GM23248 (cell line): ENCODE measurements around the gene TMEM145. TPM values are rescaled to one million over a fixed set of nuclear protein-coding genes. Genes with fewer than 3 reads are reported as not detected.

Experiments used
- DNase-seq: peaks from one replicate; pipeline ENCODE4 v3.0.0-alpha.2; 2015
- H2AFZ ChIP-seq: fragments of 200-600 bp; sonication (generic); 2 replicates; pipeline ENCODE4 v1.6.1; 2016; ENCODE audit warnings: antibody characterized with exemption
- H3F3A ChIP-seq: fragments of 200-600 bp; sonication (generic); 2 replicates; pipeline ENCODE4 v1.6.1; 2016; ENCODE audit warnings: mild to moderate bottlenecking, antibody characterized with exemption, mixed run types; ENCODE audit not compliant: insufficient read depth
- H3K27ac ChIP-seq: fragments of 200-600 bp; sonication (generic); 2 replicates; pipeline ENCODE4 v1.5.1; 2016; ENCODE audit warnings: mild to moderate bottlenecking
- H3K27me3 ChIP-seq: fragments of 200-600 bp; sonication (generic); replicated peaks from 2 replicates; pipeline ENCODE4 v1.6.1; 2016; ENCODE audit warnings: mild to moderate bottlenecking; ENCODE audit not compliant: insufficient read depth
- H3K36me3 ChIP-seq: fragments of 200-600 bp; sonication (generic); 2 replicates; pipeline ENCODE4 v1.6.1; 2016; ENCODE audit warnings: low read depth, mild to moderate bottlenecking
- H3K4me1 ChIP-seq: fragments of 200-600 bp; sonication (generic); 2 replicates; pipeline ENCODE4 v1.6.1; 2016; ENCODE audit warnings: mild to moderate bottlenecking; ENCODE audit not compliant: insufficient read depth
- H3K4me2 ChIP-seq: fragments of 200-600 bp; sonication (generic); one replicate; pipeline ENCODE4 v1.6.1; 2016; ENCODE audit warnings: mild to moderate bottlenecking; ENCODE audit not compliant: unreplicated experiment
- H3K4me3 ChIP-seq: fragments of 200-600 bp; sonication (generic); 2 replicates; pipeline ENCODE4 v1.5.1; 2016; ENCODE audit warnings: mild to moderate bottlenecking
- H3K79me2 ChIP-seq: fragments of 200-600 bp; sonication (generic); 2 replicates; pipeline ENCODE4 v1.6.1; 2016; ENCODE audit warnings: mild to moderate bottlenecking; ENCODE audit not compliant: insufficient read depth
- H3K9ac ChIP-seq: fragments of 200-600 bp; sonication (generic); 2 replicates; pipeline ENCODE4 v1.6.1; 2016; ENCODE audit warnings: mild to moderate bottlenecking
- H3K9me2 ChIP-seq: fragments of 200-600 bp; sonication (generic); 2 replicates; pipeline ENCODE4 v1.6.1; 2016; ENCODE audit warnings: mixed run types, mild to moderate bottlenecking, moderate library complexity; ENCODE audit not compliant: insufficient read depth
- H3K9me3 ChIP-seq: fragments of 200-600 bp; sonication (generic); one replicate; pipeline ENCODE4 v1.6.1; 2017; ENCODE audit warnings: low read depth
- H4K20me1 ChIP-seq: fragments of 200-600 bp; sonication (generic); 2 replicates; pipeline ENCODE4 v1.6.0; 2016; ENCODE audit not compliant: insufficient read depth
- EZH2 ChIP-seq: fragments of 200-600 bp; sonication (generic); IDR thresholded peaks from 2 replicates; pipeline ENCODE4 v1.6.1; 2018; ENCODE audit warnings: antibody characterized with exemption, mild to moderate bottlenecking; ENCODE audit not compliant: insufficient read depth, poor library complexity, severe bottlenecking
- EZH2phosphoT487 ChIP-seq: fragments of 200-600 bp; sonication (generic); IDR thresholded peaks from 2 replicates; pipeline ENCODE4 v1.6.1; 2018; ENCODE audit warnings: antibody characterized with exemption, moderate library complexity, mild to moderate bottlenecking, low read depth; ENCODE audit not compliant: insufficient read depth
- WGBS, 2 experiments: methylation state at CpG; one replicate each; pipeline ENCODE4 v1.1.6; 2015 to 2017; ENCODE audit warnings: low lambda C conversion rate in 2 of 2, low coverage in 1 of 2; ENCODE audit errors: missing lambda C conversion rate in 2 of 2; 5-methylcytosine and 5-hydroxymethylcytosine counted together
- in situ Hi-C: fragments of 300-500 bp; cut with MboI; formaldehyde crosslinking; loops from 2 replicates; pipeline ENCODE4 v1.15.0; 2020
- polyA plus RNA-seq: library from polyadenylated mRNA; unstranded; fragments of >200 nt; fragmentation: Nextera tagmentation; extraction: Ambion mirVana; gene quantifications from 2 replicates; pipeline ENCODE4 v1.2.1, GENCODE V29; 2016
- total RNA-seq: library from RNA; depleted of rRNA; stranded (reverse); fragments of >200 nt; shearing (Covaris generic); gene quantifications from 2 replicates; pipeline ENCODE4 v1.2.3, GENCODE V29; 2014

TMEM145 gene
- total and polyA plus RNA-seq, 2 experiments from 2014 or later = not detected

DNA sequence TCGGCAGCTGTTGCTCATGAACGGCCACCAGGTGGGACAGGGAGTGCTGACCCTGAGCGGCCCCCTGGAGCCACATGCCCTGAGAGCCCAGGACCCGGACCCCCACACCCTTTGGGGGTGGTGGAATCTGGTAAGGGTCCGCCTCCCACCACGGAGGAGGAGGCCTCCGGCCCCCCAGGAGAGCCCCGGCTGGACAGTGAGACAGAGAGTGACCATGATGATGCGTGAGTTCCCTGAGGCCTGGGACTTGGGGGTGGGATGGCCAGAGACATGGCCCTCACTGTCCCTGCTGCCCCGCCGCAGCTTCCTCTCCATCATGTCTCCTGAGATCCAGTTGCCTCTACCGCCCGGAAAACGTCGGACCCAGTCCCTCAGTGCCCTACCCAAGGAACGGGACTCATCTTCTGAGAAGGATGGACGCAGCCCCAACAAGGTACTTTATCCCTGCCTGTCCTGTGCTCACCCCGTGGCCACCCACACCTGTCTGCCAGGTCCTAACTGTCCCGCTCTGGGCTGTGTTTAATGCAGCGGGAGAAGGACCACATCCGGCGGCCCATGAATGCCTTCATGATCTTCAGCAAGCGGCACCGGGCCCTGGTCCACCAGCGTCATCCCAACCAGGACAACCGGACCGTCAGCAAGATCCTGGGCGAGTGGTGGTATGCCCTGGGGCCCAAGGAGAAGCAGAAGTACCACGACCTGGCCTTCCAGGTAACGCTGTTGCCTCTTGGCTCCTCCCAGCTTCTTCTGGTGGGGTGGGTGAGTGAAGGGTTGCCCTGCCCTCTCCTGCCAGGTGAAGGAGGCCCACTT lies 25.9 kb upstream of the TMEM145 start:
- Histone ChIP-seq H3F3A (peaks cover 4% of the 10 kb centered on the region; the same call in 1 of the 2 replicates), H3K9ac (no peak overlapping the region), H3K4me3 (no peak overlapping the region), H3K4me1 (peaks cover 22% of the 10 kb centered on the region), H3K9me2 (no peaks in the 10 kb centered on the region), H4K20me1 (no peaks in the 10 kb centered on the region), H3K79me2 (peaks cover 38% of the 10 kb centered on the region), H3K27me3 (no peaks in the 10 kb centered on the region), H3K9me3 (no peaks in the 10 kb centered on the region), H2AFZ (no peak overlapping the region), H3K27ac (no peak overlapping the region), H3K36me3 (peaks cover 6% of the 10 kb centered on the region; the same call in 1 of the 2 replicates), H3K4me2 (no peak overlapping the region)
- no peak for DNase-seq
- 87 to 90% methylated on average over 30 of the region's 30 CpGs for WGBS, 2 experiments
- TF ChIP-seq EZH2phosphoT487 = no peak
- TF ChIP-seq EZH2 = no peak
- in situ Hi-C loops = no loop called here

DNA sequence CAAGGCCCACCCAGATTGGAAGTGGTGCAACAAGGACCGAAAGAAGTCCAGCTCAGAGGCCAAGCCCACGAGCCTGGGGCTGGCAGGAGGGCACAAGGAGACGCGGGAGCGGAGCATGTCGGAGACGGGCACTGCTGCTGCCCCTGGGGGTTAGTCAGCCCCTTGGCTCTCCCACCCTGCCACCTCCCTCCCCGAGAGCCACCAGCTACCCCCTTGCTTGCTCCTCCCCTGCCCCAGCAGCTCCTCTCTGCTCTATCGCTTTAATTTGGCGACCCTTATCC lies 25.3 kb upstream of the TMEM145 start:
- in situ Hi-C loops = no loop called here
- Histone ChIP-seq H3K36me3 (peaks cover 6% of the 10 kb centered on the region; the same call in 1 of the 2 replicates), H3K9me2 (no peaks in the 10 kb centered on the region), H3K9ac (no peak overlapping the region), H3K4me2 (no peak overlapping the region), H3K9me3 (no peaks in the 10 kb centered on the region), H4K20me1 (no peaks in the 10 kb centered on the region), H2AFZ (no peak overlapping the region), H3F3A (no peaks in the 10 kb centered on the region; the same call in 1 of the 2 replicates), H3K4me1 (peaks cover 18% of the 10 kb centered on the region), H3K79me2 (peaks cover 36% of the 10 kb centered on the region), H3K4me3 (no peak overlapping the region), H3K27me3 (no peaks in the 10 kb centered on the region), H3K27ac (no peak overlapping the region)
- no peak for DNase-seq
- 89 to 93% methylated on average over 10 of the region's 10 CpGs for WGBS, 2 experiments
- TF ChIP-seq EZH2phosphoT487 = no peak
- TF ChIP-seq EZH2 = no peak

DNA sequence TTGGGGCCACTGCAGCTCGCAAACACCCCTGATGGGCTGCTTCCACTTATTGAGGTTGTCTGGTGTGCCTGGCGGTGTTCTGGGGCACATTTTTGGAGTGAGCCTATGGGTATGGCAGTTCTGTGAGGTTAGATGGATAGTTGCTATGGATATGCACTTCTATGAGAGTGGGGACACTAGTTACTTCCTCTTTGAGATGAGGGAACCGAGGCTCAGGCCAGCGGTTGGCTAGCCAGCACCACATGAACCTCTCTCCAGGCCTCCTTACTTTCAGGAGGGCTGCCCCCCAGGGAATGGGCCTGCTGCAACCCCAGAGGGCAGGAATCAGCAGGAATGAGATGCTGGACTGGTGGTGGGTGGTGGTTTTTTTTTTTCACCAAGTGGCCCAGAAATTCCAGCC lies 24.7 kb upstream of the TMEM145 start:
- Histone ChIP-seq H3K4me2 (no peak overlapping the region), H2AFZ (no peak overlapping the region), H3K27me3 (no peaks in the 10 kb centered on the region), H3K27ac (no peak overlapping the region), H3K36me3 (peaks cover 6% of the 10 kb centered on the region; the same call in 1 of the 2 replicates), H3K4me1 (peaks cover 12% of the 10 kb centered on the region), H4K20me1 (no peaks in the 10 kb centered on the region), H3K79me2 (peaks cover 36% of the 10 kb centered on the region), H3K9me3 (no peaks in the 10 kb centered on the region), H3K9me2 (no peaks in the 10 kb centered on the region), H3K4me3 (no peak overlapping the region), H3F3A (no peaks in the 10 kb centered on the region), H3K9ac (no peak overlapping the region)
- no peak for DNase-seq
- 85 to 89% methylated on average over 4 of the region's 4 CpGs for WGBS, 2 experiments
- in situ Hi-C loops = no loop called here
- TF ChIP-seq EZH2phosphoT487 (no peak), EZH2 (no peak)

DNA sequence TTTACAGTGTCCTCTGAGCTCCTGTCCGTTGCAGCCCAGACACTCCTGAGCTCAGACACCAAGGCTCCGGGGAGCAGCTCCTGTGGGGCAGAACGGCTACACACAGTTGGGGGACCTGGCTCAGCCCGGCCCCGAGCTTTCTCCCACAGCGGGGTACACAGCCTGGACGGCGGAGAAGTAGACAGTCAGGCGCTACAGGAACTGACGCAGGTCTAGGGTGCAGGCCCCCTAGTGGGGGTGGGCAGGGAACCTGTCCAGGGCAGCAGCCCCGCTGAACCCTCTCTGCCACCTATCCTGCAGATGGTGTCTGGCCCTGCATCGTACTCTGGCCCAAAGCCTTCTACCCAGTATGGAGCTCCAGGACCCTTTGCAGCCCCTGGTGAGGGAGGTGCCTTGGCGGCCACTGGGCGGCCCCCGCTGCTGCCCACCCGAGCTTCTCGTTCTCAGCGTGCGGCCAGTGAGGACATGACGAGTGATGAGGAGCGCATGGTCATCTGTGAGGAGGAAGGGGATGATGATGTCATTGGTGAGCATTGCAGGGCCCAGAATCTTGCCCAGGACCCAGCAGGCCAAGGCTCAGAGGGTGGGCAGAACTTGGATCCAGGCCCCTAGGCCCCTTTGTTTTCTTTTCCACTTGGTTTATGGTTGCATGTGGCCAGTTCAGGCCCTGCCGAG lies 24.1 kb upstream of the TMEM145 start:
- DNase-seq = no peak
- Histone ChIP-seq H3K9me2 (no peaks in the 10 kb centered on the region), H3K27me3 (no peaks in the 10 kb centered on the region), H3K9me3 (no peaks in the 10 kb centered on the region), H4K20me1 (no peaks in the 10 kb centered on the region), H3K27ac (no peak overlapping the region), H3K4me2 (no peak overlapping the region), H3K4me1 (peaks cover 11% of the 10 kb centered on the region), H3K4me3 (no peak overlapping the region), H2AFZ (no peak overlapping the region), H3K9ac (no peak overlapping the region), H3K36me3 (peaks cover 6% of the 10 kb centered on the region; the same call in 1 of the 2 replicates), H3F3A (no peaks in the 10 kb centered on the region), H3K79me2 (peaks cover 36% of the 10 kb centered on the region)
- 92 to 93% methylated on average over 22 of the region's 22 CpGs for WGBS, 2 experiments
- no peak for TF ChIP-seq EZH2phosphoT487
- TF ChIP-seq EZH2 = no peak
- in situ Hi-C loops = no loop called here
